Measurements from ENCODE around the gene UBAC1.

- TF ChIP-seq POLR2AphosphoS5 (IDR thresholded peaks at IDR 0.05; ENCODE audit: borderline replicate concordance, low read depth, low read length) (no peak), EZH2 (IDR thresholded peaks at IDR 0.05) (no peak)
These were observed 2.2 kb upstream of the UBAC1 start for GRCh38 chr9:135963338-135963737.

Data from SK-N-MC (cell line).